DMS114 treated with DMSO at 0.1 percent for 48 hours (cell line): ENCODE data around the gene COPA.
"Not testable (repeated sequence)": the region's sequence is repeated elsewhere in the genome, so short reads cannot be mapped to it uniquely, and the experiment has no call there.

Experiments
- DNase-seq: peaks from one replicate; lab custom pipeline; 2025; ENCODE audit not compliant: unreplicated experiment; lab: John Stamatoyannopoulos, UW

COPA gene

DNA sequence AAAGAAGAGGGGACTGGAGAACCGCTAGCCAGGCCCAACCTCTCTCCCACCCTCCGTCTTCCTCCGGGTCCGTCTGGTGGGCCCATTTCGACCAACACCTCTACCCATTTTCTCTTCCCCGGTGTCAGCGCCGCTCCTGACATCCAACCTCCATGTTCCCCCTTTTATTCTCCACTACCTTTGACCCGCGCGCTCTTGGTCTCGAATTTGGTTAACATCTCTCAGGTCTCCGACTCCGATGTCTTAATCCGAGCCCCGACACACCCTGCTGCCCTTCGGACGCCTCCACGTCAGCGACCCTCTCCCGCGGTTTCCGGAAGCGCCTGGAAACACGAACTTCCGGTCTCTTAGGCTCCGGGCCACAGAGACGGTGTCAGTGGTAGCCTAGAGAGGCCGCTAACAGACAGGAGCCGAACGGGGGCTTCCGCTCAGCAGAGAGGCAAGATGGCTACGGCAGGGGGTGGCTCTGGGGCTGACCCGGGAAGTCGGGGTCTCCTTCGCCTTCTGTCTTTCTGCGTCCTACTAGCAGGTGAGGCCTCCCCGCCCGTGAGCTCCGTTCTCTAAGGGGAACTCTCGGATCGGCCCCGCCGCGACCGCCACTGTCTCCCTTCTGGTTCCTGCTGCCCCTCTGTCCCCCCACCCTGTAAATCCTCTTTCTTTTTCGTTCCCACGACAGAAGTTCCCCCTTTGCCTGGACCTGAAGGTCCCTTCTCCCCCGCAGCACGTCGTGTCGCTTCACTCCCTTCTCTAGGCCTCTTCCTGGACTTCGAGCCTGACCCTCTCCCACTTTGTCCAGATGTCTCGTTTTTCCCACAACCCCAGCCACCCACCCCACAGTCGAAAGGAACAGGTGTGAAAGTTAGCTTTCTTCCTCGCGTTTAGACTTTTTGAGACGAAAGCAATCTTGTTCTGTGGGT is at the start of gene COPA, which contains the start of gene NCSTN:
COPA (minus strand) TSS at position 298 of the 917 bp plus-strand sequence; CDS start at position 218, 80 bp downstream.
NCSTN (plus strand) TSS at position 431 of the 917 bp plus-strand sequence; CDS start at position 445, 14 bp downstream.
- DNase-seq = peak; percentile 95

DNA sequence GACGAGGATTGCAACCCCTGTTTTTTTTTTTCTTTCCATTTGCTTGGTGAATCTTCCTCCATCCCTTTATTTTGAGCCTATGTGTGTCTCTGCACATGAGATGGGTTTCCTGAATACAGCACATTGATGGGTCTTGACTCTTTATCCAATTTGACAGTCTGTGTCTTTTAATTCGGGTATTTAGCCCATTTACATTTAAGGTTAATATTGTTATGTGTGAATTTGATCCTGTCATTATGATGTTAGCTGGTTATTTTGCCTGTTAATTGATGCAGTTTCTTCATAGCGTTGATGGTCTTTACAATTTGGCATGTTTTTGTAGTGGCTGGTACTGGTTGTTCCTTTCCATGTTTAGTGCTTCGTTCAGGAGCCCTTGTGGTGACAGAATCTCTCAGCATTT is 45.4 kb upstream of the COPA start:
- DNase-seq = not testable (repeated sequence)

DNA sequence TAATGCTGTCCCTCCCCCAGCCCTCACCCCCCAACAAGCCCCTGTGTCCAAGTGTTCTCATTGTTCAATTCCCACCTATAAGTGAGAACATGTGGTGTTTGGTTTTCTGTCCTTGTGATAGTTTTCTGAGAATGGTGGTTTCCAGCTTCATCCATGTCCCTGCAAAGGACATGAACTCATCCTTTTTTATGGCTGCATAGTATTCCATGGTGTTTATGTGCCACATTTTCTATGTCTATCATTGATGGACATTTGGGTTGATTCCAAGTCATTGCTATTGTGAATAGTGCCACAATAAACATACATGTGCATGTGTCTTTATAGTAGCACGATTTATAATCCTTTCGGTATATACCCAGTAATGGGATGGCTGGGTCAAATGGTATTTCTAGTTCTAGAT is 41.8 kb upstream of the COPA start:
- not testable (repeated sequence) for DNase-seq

DNA sequence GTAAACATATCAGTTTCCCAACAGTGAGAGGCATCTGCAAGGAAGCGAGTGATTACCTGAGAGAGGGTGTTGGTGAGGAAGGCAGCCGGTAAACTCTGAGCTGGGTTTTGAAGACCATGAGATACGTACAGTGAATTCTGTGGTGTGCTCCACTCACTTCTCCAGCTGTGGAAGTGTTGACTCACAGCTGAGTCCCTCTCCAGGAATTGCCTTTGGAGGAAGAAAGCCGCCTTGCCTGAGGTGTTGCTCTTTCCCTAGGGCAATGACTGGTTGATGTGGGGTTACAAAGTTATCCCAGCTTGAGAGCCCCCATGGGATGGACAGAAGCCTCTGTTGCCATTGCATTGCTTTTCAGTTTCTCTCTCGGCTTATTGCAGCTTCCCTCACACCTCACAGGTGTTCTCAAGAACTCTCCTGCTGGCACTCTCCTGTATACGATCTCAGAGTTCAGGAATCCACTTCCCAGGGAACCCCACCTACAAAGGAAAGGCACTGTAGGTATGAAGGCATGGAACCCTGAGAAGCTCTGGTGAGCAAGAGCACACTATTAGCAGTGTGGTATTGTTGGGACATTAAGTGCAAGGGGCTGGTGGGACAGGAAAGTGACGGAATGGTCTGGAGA is 34.6 kb upstream of the COPA start:
- DNase-seq = no peak

DNA sequence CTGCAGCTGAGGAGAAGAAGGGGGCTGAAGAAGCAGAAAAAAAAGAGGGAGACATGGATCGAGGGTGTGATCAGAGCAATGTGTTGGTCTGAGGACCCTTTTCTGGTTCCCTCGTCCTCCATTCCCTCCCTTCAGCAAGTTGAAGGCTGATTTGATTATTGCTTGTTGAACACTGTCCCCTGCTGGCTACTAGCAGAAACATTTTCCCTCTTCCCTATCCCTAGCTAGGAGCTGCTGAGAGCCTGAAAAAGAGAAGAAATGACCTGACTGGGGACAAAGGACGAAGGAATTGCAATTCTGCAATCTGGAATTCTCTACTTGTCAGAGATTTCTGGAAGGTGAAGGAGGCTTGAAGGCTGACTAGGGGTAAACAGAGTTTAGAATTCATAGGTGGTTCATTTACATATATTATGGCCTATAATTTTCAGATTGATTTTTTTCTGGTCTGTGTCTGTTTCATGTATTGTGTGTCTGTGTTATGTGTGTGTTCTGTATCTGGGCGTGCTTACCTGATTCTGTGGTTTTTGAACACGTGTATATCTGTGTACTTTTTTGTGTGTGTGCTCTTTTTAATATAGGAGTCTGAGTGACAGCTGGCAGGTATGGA is 33.6 kb upstream of the COPA start:
- peak; percentile 94 for DNase-seq

DNA sequence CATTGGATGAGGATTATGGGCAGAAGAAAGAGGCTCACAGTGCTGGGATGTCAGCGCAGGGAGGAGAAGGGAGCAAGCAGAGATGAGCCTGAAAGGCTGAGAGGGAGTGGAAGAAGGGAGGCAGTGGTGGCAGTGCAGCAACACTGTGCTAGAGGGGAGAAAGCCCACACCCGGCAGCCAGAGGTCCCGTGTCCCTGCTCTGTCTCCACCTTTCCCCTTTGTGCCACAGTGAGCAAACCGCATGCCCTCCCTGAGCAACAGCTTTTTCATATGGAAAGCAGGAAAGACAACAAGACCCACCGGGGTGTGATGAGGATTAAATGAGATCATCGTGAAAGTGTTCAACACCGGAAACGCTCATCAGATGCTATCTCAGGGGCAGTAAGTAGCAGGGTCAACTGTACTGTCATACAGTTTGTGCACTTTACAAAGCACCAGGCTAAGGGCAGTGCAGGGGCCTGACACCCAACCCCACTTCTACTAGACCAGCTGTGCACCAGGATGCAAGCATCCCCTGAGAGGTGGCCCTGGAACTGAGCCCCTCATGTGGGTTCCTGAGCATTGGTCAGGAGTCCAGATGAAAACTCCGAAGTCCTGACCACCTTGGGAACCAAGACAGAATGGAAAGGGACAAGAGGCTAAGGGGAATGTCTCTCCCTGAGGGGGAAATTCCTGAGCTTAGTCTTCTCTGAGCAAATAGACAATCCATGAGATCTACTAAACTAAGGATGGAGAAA is 32.9 kb upstream of the COPA start:
- no peak for DNase-seq

DNA sequence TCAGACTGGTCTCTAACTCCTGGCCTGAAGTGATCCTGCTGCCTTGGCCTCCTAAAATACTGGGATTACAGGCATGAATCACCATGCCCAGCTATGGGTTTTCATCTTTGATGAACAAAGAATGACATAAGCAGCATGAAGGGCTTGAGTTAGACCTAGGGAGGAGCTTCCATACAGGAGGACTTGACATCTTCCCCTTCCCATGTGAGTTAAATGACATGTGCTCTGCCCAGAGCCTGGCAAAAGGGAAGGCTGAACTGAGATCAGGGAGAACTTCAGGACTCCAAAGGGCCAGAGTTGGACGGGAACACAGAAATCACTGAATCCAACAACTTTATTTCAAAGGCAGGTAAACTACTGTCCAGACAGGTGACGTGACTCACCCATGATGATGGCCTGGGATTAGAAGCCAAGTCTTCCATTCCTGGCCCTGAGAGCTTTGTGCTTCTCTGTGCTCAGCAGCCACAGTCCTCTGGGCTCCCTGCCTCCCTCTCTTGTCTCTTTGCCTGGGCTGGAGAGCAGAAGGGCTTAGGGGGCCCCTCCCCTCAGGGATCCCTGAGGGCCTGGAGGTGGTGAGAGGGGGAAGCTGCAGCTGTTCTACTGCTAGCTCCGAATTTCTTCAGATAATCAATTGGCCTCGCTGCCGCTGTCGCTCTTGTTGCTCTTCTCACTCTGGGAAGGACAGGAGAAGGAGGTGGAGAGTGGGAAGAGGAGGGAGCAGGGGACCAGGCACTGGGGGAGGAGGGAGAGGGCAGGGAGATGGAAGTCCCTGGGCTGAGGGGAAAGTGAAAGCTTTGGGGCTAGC is 31.5 kb upstream of the COPA start:
- DNase-seq = no peak

DNA sequence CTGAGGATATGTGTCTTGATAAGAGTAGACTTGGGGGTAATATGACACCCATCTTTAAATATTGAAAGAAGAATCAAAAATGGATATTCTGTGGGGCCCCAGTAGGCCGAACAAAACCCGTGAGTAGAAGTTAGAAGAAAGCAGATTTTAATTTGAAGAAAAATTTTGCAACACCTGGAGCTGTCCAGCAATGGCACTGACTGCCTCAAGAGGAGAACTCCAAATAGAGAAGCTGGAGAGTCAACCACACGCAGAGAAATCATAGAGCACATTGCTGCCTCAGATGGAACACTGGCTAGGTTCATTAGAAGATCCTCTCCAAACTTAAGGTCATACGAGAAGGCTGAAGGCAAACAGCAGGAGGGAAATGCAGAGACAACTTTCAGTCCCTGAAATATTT is 30.6 kb upstream of the COPA start:
- DNase-seq = no peak

DNA sequence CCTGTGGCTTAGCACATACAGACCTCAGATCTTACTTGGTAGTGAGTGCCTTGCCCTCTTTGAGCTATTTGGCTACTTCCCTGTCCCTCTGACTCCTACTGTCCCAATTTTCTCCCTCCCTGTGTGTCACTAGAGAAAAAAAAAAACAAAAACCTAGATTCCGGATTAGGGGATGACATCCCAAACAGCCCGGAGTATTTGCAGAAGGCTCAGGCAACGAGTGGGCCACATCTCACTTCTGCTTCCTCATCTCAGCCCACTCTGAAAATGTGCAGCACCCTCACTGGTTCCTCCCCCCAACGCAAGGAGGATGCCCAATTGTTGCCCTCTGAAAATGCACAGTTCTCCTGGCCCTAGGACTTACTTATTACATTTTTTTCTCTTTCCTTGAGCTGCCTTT is 28.7 kb upstream of the COPA start:
- no peak for DNase-seq

DNA sequence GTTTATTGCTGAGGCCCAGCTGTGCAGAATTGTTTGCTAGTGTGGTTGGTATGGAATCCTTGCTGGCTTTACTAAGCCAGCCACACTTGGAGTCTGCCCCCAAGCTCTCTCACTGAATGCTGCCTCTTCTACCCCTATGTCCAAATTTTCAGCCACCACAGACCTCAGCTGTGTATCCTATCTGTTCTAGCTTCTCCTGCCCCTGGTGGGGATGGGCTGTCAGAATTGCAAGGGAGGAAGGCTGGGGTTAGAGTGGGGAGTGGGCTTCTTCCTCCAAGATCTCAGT is 28.2 kb upstream of the COPA start:
- DNase-seq = no peak

DNA sequence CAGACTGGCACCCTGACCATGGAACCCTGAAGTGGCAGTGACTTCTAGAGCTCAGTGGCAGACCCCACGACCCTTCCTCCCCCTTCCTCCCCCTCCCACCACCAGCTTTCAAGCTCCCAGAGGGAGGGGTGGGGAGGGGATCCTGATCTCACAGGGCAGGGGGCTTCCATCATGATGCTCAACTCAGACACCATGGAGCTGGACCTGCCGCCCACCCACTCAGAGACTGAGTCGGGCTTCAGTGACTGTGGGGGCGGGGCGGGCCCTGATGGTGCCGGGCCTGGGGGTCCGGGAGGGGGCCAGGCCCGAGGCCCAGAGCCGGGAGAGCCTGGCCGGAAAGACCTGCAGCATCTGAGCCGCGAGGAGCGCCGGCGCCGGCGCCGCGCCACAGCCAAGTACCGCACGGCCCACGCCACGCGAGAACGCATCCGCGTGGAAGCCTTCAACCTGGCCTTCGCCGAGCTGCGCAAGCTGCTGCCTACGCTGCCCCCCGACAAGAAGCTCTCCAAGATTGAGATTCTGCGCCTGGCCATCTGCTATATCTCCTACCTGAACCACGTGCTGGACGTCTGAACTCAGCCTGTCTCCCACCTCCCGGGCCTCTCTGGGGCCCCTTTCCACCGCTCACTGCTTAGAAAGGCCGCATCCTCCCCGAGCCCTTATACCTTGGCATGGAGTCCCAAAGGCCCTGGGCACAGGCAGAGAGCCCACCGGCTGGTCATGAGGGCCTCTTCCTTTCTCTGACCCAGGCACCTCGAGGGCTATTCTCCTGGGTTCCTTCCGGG is 27.7 kb upstream of the COPA start:
- DNase-seq = no peak

DNA sequence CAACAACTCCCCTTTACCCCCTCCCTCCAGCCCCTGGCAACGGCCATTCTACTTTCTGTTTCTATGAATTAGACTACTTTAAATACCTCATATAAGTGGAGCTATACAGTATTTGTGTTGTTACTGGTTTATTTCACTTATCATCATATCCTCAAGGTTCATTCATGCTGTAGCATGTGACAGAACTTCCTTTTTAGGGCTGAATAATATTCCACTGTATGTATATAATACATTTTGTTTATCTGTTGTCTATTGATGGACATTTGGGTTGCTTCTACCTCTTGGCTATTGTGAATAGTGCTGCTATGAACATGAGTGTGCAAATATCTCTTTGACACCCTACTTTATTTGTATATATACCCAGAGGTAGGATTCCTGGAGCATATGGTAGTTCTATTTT is 26.0 kb upstream of the COPA start:
- no peak for DNase-seq

DNA sequence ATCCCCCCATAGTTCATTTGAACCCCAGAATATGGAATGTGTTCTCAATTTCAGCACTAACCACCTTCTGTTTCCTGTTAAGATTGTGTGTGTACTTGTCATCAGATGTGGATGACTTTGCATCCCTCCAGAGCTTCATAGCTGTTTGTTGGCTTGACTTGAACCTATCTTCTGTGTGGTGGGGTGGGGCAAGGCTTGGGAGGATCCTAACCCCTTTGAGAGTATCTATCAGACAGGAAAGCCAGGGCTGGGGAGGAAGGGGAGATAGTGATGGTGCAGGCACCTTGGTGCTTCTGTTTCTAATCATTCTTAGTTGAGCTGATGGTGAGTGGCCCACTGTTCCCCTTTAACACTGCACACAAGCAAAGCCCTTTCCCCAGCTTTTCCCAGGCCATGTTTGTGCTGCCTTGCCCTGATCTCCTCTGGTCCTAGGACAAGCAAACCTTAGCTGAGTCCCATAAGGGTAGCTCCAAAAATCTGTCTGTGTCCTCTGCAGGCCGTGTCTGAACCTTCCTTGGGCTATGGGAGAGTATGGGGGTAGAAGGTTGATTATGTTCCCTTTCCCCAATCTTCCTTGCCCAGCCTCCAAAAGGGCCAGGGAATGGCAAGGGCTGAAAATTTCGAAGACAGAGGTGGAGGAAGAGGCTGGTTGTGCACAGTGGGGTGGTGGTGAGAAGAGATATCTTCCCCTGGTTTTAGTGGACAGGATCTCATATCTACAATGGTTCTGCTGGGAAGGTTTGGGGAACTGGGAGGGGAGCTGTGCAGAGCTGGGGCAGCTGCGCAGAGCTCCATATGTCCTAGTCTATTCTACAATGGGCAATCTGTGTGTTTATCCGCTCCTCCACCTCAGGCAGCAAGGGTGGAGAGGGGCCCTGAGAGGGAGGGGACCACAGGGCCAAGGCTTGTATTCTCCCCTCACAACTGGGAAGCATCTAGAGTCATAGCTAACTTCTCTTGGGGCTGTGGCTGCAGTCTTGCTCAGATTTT is 25.2 kb upstream of the COPA start:
- DNase-seq = no peak

DNA sequence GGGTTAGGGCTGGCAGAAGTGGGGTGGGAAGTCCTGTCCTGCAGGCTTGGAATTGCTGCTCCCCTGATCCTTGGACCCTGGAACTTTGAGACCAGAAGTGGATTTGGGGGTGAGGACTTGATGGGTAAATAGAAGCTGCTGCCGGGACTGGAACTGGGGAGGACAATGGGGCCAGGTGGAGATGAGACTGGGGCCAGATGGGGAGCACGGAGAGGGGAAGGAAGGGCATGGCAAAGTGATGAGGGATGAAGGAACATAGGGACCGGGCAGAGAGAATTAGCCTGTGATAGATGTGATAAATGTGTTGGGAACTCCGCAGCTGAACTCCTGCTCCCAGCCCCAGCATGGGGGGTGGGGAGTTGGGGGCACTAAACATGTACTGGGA is 24.5 kb upstream of the COPA start:
- DNase-seq = no peak

DNA sequence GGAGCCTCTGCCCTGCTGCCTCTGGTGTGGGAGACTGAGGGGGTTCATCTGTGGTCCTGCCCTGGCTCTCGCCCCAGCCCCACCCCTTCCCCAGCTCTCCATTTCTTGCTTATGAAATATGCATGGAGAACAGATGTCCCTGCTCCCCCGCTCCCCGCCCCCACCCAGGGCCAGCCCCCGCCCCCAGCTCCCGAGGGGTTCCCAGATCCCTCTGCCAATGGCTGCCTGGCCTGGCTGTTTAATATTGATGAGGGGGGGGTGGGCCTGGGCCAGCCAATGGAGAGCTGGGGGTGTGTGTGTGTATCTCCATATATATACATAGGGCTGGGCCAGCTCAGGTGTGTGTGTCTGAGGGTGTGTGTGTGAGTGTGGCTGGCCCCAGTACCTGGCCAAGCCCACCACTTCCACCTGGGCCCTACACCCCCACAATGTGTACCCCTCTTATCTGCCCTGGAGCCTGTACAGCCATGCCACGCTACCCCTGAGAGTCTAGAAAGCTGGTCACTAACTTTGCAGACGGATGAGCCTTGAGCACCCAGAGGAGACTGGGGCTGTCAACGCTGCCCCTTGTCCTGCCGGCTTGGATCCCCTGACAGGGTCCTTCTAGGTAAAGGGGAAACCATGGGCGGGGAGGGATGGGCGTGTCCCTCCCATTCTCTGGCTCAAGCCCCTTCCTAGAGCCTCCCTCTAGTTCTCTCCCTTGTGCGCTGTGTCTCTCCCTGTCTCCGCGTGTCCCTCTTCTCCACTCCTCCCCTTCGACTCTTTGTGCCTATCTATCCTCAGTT is 23.9 kb upstream of the COPA start, which contains the start of gene NHLH1:
NHLH1 (plus strand) TSS at position 341 of the 785 bp plus-strand sequence. CDS start 3,661 bp downstream, outside the sequence.
- no peak for DNase-seq

DNA sequence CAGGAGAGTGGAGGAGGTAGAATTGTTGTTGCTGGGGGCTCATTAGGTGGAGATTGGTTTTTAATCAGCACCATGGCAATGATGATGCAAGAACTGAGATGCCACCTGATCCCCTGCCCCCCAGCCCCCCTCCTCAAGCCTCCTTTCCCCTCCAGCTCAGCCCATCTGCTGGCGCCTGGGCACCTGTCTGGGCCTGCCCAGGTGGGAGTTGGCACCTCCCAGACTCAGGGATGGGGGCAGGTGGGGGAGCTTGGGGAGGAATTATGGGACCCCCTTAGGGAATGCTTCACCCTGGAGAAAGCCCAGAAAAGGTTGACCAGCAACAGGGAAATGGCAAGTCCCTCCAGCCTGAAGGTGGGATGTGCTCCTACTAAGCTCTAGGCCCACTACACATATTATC is 22.3 kb upstream of the COPA start:
- DNase-seq = no peak

DNA sequence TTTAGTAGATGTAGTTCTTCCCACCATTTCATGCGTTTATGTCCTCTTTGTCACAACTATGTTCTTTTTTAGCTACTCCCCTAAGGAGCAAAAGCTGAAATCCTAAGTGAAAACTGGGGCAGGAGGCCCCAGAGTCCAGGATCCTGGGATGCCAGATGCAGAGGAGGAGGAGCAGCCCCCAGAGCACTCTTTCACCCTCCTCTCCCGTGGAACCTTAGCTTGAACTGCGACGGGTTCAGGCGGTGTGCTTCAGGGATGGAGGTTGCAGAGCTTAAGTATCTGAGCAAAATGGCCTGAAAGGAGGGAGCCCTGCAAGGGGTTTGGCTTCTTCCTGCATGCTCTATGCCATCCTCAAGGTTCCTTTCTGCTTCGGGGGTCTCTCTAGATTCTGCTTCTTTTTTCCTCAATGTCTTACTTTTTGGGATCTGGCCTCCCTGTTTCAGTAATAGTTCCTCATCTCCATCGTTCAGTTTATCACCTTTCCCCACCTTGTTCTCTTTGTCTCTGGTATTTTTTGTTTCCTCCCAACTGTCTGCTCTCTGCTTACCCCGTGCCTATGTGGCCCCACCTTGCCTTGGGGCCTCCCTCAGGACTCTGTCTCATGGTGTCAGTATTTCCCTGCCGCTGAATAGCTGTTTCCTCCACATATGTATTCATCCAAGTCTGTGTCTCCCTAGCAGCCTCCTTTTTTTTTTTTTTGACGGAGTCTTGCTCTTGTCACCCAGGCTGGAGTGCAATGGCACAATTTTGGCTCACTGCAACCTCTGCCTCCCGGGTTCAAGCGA is 21.1 kb upstream of the COPA start:
- no peak for DNase-seq
